Spinal cord (tissue), 10 donors: ENCODE measurements around the gene LLGL2. TPM values are rescaled to one million over a fixed set of nuclear protein-coding genes. Genes with fewer than 3 reads are reported as not detected.

ENCODE experiments used
- DNase-seq, 6 donors: peaks; one replicate each; pipeline versions ENCODE4 v3.0.0 to v3.0.0-alpha.2; 2013 to 2015; ENCODE audit warnings: low spot score in 6 of 6, low read depth in 4 of 6
- H3K27ac ChIP-seq: one replicate; pipeline ENCODE4 v1.5.1; 2013; ENCODE audit warnings: low read depth, low read length, control low read depth
- H3K27me3 ChIP-seq: one replicate; pipeline ENCODE4 v1.6.1; 2013; ENCODE audit warnings: low read length; ENCODE audit not compliant: control insufficient read depth, insufficient read depth
- H3K36me3 ChIP-seq: one replicate; pipeline ENCODE4 v1.6.1; 2013; ENCODE audit warnings: low read length; ENCODE audit not compliant: control insufficient read depth, insufficient read depth
- H3K4me1 ChIP-seq: one replicate; pipeline ENCODE4 v1.6.1; 2013; ENCODE audit warnings: low read length; ENCODE audit not compliant: control insufficient read depth, insufficient read depth
- H3K4me3 ChIP-seq: one replicate; pipeline ENCODE4 v1.5.1; 2013; ENCODE audit warnings: low read depth, low read length, control low read depth
- H3K9me3 ChIP-seq: one replicate; pipeline ENCODE4 v1.6.1; 2013; ENCODE audit warnings: low read length; ENCODE audit not compliant: control insufficient read depth, insufficient read depth
- WGBS: methylation state at CpG from one replicate; pipeline ENCODE4 v1.1.5; 2013; ENCODE audit warnings: missing lambda C conversion rate; ENCODE audit not compliant: insufficient coverage; 5-methylcytosine and 5-hydroxymethylcytosine counted together
- polyA plus RNA-seq, 2 donors: library from polyadenylated mRNA; unstranded; fragments of 120-200 nt; gene quantifications; one replicate each; pipeline ENCODE4 v1.2.1, GENCODE V29; 2013; ENCODE audit not compliant: insufficient read length in 2 of 2
- total RNA-seq, 2 donors: library from RNA; depleted of rRNA in 1 of 2; stranded (reverse); fragments of 120-200 nt in 1 of 2; fragments of >200 nt in 1 of 2; gene quantifications; one replicate each; pipeline versions ENCODE4 v1.2.3 to v1.2.4, GENCODE V29; 2013 to 2014
- donor health status: healthy.

Gene LLGL2
- total and polyA plus RNA-seq, 4 donors = 2.0 to 9.9 (median 5.7) TPM

GRCh38 chr17:75587675-75588595 lies 62.4 kb downstream of the LLGL2 start, which contains the start of gene MYO15B:
Gene MYO15B, plus strand, starts transcription at chr17:75587800. Its CDS starts 258 bp downstream, at chr17:75588058.
- 3% methylated on average over 82 of the region's 82 CpGs for WGBS
- Histone ChIP-seq H3K27me3 (no peaks in the 10 kb centered on the region), H3K4me1 (peaks cover 33% of the 10 kb centered on the region), H3K27ac (peak within 1 kb of the TSS; percentile 86), H3K9me3 (no peaks in the 10 kb centered on the region), H3K4me3 (peak within 1 kb of the TSS; percentile 55), H3K36me3 (peaks cover 26% of the 10 kb centered on the region)
- peak in 5 of 6 donors; percentile 6 to 80 (median 17) for DNase-seq

- 3% methylated on average over 49 of the region's 49 CpGs for WGBS
- Histone ChIP-seq H3K4me3 (peak overlapping the region; percentile 55), H3K27me3 (no peaks in the 10 kb centered on the region), H3K27ac (peak overlapping the region; percentile 86), H3K9me3 (no peaks in the 10 kb centered on the region), H3K36me3 (peaks cover 26% of the 10 kb centered on the region), H3K4me1 (peaks cover 33% of the 10 kb centered on the region)
- peak in 3 of 6 donors; percentile 7 to 19 (median 15) for DNase-seq
Measured at GRCh38 chr17:75588596-75589011, 63.1 kb downstream of the LLGL2 start.

- Histone ChIP-seq H3K36me3 (peaks cover 26% of the 10 kb centered on the region), H3K27ac (peak overlapping the region; percentile 57), H3K4me1 (peaks cover 33% of the 10 kb centered on the region), H3K4me3 (peak overlapping the region; percentile 55), H3K9me3 (no peaks in the 10 kb centered on the region), H3K27me3 (no peaks in the 10 kb centered on the region)
- peak; percentile 33 to 97 (median 83) for DNase-seq
- 4% methylated on average over 96 of the region's 100 CpGs for WGBS
Measured at GRCh38 chr17:75589012-75589918, 63.8 kb downstream of the LLGL2 start.

GRCh38 chr17:75589919-75590303 lies 64.4 kb downstream of the LLGL2 start:
- Histone ChIP-seq H3K36me3 (peaks cover 26% of the 10 kb centered on the region), H3K4me1 (peaks cover 33% of the 10 kb centered on the region), H3K9me3 (no peaks in the 10 kb centered on the region), H3K4me3 (peak overlapping the region; percentile 51), H3K27ac (no peak overlapping the region), H3K27me3 (no peaks in the 10 kb centered on the region)
- DNase-seq = peak in 2 of 6 donors; percentile 14 to 36
- WGBS = 62% methylated on average over 27 of the region's 29 CpGs

GRCh38 chr17:75590314-75590761 lies 64.8 kb downstream of the LLGL2 start:
- Histone ChIP-seq H3K27me3 (no peaks in the 10 kb centered on the region), H3K36me3 (peaks cover 26% of the 10 kb centered on the region), H3K4me3 (no peak overlapping the region), H3K4me1 (peaks cover 33% of the 10 kb centered on the region), H3K27ac (no peak overlapping the region), H3K9me3 (no peaks in the 10 kb centered on the region)
- DNase-seq = no peak
- WGBS = 89% methylated on average over 6 of the region's 8 CpGs

GRCh38 chr17:75590849-75591721 lies 65.6 kb downstream of the LLGL2 start:
- peaks cover 33% of the 10 kb centered on the region for H3K4me1 ChIP-seq
- no peak overlapping the region for H3K27ac ChIP-seq
- WGBS = 91% methylated on average over 12 of the region's 12 CpGs
- H3K36me3 ChIP-seq = peaks cover 26% of the 10 kb centered on the region
- no peak overlapping the region for H3K4me3 ChIP-seq
- H3K9me3 ChIP-seq = no peaks in the 10 kb centered on the region
- no peaks in the 10 kb centered on the region for H3K27me3 ChIP-seq
- DNase-seq = no peak

- Histone ChIP-seq H3K4me1 (peaks cover 33% of the 10 kb centered on the region), H3K27me3 (no peaks in the 10 kb centered on the region), H3K4me3 (no peak overlapping the region), H3K9me3 (no peaks in the 10 kb centered on the region), H3K27ac (no peak overlapping the region), H3K36me3 (peaks cover 29% of the 10 kb centered on the region)
- 97% methylated on average over 6 of the region's 7 CpGs for WGBS
- DNase-seq = no peak
Measured at GRCh38 chr17:75591722-75592302, 66.3 kb downstream of the LLGL2 start.

GRCh38 chr17:75592348-75593020 lies 67.0 kb downstream of the LLGL2 start:
- no peak for DNase-seq
- Histone ChIP-seq H3K27me3 (no peaks in the 10 kb centered on the region), H3K36me3 (peaks cover 29% of the 10 kb centered on the region), H3K4me1 (peaks cover 27% of the 10 kb centered on the region), H3K9me3 (no peaks in the 10 kb centered on the region), H3K27ac (no peak overlapping the region), H3K4me3 (no peak overlapping the region)
- WGBS = 85% methylated on average over 10 of the region's 17 CpGs
